HG03095 (cell line): ENCODE data around the gene PLEK2.
"Not testable (repeated sequence)": the region's sequence is repeated elsewhere in the genome, so short reads cannot be mapped to it uniquely, and the experiment has no call there.

Experiments used
- ATAC-seq: cut with Tn5 transposase; IDR thresholded peaks from one replicate; pipeline ENCODE4 v1.9.1; 2021; ENCODE audit warnings: moderate library complexity; ENCODE audit not compliant: unreplicated experiment

Gene PLEK2

DNA sequence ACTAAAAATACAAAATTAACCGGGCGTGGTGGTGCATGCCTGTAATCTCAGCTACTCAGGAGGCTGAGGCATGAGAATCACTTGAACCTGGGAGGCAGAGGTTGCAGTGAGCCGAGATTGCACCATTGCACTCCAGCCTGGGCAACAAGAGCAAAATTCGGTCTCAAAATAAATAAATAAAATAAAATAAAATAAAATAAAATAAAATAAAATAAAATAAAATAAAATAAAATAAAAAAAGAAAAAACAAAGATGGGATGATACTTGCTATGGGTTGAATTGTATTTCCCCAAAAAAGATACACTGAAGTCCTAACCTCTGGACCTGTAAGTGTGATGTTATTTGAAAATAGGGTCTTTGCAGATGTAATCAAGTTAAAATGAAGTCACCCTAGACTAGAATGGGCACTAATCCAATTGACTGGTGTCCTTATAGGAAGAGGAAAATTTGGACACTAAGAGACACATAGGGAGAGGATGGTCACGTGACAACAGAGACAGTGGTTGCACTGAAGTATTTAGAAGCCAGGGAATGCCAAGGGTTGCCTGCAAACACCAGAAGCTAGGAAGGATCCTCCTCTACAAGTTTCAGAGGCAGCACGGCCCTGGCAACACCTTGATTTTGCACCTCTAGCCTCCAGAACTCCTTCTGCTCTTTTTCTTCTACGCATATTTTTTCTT lies 3.7 kb downstream of the PLEK2 start:
- not testable (repeated sequence) for ATAC-seq

GRCh38 chr14:67405771-67406170 lies 6.2 kb downstream of the PLEK2 start:
- ATAC-seq = no peak

DNA sequence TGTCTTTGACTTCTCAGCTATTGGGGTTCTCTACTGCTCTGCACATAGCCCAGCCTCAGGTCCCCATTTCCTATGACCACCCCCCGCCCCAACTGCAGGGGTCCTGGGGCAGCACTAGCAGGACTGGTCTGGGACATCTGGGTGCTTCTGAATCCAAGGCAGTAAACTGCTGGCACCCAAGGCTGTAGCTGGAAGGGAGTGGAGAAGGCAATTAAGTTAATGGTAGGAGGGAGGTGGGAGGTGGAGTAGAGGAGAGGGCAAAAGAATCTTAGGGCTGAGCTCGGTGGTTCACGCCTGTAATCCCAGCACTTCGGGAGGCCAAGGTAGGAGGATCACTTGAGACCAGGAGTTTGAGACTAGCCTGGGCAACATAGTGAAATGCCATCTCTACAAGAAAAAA lies 11.5 kb downstream of the PLEK2 start:
- ATAC-seq = no peak

- no peak for ATAC-seq
Measured at GRCh38 chr14:67397536-67397935, 14.4 kb downstream of the PLEK2 start.

- no peak for ATAC-seq
Measured at GRCh38 chr14:67396381-67396970, 15.5 kb downstream of the PLEK2 start.

DNA sequence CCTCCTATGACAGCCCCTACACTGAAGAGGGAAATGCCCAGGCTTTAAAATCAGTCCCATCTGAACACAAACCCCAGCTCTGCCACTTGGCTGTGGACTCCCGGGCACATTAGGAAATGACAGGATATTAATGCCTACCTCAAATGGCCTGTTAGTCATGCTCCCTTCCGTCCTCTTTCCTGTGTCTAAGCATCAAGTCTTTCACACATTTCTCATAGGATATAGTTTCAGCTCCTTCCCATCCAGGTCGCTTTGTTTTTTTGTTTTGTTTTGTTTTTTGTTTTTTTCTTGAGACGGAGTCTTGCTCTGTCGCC lies 16.1 kb downstream of the PLEK2 start:
- no peak for ATAC-seq

DNA sequence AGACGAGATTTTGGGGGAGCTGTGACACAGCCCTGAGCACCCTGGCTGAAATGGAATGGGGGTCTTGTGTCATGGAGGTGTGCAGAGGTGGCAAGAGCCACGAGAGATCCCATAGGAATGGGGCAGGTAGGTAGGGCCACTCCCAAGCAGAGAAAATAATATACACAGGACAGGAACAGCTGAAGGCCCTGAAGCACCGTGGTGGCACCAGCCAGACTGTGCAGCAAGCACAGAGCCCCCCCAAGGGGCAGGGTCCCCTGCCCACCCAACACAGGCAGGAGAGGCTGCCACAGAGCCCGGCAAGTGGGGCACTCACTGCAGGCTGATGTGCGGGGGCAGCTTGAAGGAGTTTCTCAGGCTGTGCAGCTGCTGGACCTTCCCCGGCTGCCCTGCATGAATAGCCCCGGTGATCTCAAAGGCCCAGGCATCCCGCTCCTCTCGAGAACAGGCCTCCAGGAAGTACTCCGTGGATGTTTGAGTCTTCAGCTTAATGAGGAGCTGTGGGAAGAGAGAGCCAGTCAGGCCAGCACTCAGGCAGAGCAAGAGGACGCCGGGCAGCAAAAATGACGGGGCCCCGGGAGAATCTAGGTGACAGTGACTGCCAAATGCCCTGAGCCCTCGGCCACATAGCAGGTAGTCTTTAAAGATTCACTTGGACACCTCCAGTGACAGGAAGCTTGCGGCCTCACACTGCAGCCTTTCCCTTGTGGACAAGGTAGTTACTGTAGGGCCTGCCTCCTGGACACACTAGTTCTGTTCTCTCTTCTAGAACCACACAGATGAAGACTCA lies 16.7 kb downstream of the PLEK2 start:
- no peak for ATAC-seq

- ATAC-seq = no peak
Measured at GRCh38 chr14:67393689-67394088, 18.3 kb downstream of the PLEK2 start.

GRCh38 chr14:67392800-67393199 lies 19.2 kb downstream of the PLEK2 start:
- ATAC-seq = no peak

DNA sequence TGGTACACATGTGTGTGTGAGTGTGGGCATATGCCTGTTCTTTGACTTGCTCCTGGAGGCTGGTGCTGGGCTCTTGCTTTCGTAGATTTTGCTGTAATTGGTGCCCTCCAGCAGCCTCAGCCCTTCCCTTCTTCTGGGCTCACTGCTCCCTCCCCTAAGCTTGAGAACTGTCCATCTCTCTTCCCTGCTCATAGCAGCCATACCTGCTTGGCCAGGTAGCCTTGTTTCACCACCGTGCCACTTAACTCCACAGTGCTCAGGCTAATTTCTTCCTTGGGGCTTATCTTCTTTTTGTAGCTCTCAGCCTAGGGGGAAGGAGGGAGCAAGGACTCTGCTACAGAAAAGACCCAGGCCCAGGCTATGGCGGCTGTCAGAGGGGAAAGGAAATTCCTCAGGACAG lies 19.8 kb downstream of the PLEK2 start:
- ATAC-seq = no peak

DNA sequence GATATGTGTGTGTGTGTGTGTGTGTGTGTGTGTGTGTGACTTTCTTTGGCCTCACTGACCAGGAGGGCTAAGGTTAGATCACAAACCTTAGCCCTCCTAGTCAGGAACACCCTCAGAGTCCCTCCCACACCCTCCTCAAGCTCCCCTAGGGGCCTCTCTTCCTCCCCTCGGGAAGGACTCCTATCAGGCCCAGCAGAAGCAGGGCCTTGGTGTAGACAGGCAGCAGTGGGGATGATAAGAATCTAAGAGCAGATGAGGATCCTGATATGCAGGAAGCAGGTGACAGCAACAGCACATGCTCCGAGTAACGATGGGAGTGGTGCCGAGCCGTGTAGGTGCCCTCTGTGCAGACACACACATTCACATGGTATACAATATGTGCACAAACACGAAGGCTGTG lies 20.7 kb downstream of the PLEK2 start:
- no peak for ATAC-seq

DNA sequence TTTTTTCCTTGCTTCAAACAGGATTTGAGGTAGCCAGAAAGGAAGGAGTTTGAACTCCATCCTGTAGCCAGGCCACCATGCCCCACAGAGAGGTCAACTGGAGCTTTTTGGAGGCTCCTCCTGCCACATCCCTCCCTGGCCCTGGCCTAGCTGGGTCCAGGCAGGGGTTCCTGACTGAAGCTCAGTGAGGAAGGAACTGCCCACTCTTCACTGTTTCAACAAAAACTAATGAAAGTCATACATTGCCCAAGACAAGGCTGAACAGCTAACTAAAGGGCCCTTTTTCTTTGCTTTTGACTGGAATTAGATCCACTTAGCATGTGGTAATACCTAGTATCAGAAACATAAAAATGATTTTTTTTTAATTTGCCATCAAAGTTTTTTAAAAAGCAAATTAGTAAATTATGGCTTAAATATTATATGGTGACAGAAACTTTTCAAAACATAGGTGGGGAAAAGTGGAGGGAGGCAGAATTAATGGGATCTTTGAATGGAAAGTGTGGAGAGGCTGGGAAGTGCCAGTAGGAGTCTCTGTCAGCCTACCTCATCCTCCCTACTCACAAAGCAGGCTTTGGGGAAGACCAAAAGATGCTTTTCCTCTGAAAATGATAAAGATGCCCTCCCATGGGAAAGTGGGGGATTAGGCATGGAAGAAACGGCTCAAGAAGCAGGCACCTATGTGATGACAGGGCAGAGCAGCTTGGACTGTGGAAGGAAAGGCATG lies 22.0 kb downstream of the PLEK2 start:
- ATAC-seq = no peak

- no peak for ATAC-seq
Measured at GRCh38 chr14:67389275-67389674, 22.7 kb downstream of the PLEK2 start.

DNA sequence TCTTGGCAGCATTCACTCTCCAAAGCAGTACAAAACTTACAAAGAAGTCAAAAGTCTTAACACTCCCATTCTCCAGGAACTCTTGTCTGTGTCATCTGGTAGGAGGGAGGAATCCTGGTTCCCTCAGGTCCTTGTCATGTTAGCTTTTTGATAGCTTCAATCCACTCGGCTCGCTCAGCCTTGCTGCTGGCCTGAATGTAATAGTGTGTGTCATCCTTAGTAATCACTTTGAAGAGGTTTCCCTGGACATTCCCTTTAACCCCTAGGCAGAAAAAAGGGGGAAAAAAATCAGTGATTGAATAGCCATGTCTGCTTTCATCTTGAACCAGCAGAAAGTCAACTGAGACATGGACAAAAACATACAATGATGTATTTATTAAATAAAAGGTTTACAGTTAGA lies 24.8 kb downstream of the PLEK2 start:
- ATAC-seq = no peak

GRCh38 chr14:67385618-67386017 lies 26.3 kb downstream of the PLEK2 start:
- no peak for ATAC-seq

DNA sequence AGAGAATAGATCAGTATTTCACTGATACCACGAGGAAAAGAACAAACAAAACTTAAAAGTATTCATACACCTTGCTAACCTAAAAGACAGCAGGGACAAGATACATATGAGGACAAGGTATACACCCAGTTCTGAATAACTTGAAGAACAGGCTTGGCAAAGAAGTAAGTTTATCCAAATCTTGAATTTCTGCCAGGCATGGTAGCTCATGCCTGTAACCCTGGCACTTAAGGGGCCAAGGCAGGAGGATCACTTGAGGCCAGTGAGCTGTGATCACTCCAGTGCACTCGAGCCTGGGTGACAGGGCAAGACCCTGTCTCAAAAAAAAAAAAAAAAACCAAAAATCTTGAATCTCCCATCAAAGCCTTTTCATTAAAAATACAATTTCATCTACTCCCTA lies 26.8 kb downstream of the PLEK2 start:
- no peak for ATAC-seq

GRCh38 chr14:67377916-67378315 lies 34.0 kb downstream of the PLEK2 start:
- no peak for ATAC-seq

GRCh38 chr14:67373347-67373746 lies 38.6 kb downstream of the PLEK2 start:
- no peak for ATAC-seq

DNA sequence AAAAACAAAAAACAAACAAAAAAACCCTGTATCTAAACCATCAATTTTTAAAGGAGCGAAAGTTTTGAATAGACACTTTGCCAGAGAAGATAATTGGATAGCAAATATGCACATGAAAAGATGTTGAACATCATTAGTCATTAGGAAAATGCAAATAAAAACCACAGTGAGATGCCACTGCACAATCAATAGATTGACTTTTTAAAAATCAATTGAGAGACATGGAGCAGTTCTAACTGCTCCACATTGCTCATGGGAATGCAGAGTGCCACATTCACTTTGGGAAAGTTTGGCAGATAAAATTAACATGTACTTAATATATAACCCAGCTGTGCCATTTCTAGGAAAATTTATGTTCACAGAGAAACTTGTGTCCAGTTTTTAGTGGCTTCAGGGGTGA lies 39.1 kb downstream of the PLEK2 start:
- ATAC-seq = no peak

DNA sequence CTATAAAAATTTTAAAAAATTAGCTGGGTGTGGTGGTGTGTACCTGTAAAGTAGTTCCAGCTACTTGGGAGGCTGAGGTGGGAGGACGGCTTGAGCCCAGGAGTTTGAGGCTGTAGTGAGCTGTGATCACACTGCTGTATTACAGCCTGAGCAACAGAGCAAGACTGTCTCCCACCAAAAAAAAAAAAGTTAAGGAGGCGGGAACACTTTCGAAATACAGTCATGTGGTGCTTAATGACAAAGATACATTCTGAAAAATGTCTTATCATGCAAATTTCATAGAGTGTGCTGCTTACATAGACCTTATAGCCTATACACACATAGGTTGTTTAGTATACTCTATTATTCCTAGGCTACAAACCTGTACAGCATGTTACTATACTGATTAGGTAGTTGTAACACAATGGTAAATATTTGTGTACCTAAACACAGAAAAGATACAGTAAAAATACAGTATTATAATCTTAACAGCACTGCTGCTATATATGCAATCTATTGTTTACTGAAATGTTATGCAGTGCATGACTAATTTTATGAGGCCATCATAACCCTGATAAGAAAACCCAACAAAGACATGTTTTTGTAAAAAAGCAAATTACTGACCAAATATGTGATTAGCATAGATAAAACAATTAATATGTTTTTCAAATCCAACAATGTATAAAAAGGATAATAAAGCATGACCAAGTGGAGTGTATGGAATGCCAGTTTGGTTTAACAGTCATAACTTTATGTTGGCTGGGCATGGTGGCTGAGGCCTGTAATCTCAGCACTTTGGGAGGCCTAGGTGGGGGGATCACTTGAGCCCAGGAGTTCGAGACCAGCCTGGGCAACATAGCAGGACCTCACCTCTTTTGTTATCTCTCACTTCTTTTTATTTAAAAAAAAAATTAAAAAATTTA lies 40.5 kb downstream of the PLEK2 start:
- no peak for ATAC-seq

DNA sequence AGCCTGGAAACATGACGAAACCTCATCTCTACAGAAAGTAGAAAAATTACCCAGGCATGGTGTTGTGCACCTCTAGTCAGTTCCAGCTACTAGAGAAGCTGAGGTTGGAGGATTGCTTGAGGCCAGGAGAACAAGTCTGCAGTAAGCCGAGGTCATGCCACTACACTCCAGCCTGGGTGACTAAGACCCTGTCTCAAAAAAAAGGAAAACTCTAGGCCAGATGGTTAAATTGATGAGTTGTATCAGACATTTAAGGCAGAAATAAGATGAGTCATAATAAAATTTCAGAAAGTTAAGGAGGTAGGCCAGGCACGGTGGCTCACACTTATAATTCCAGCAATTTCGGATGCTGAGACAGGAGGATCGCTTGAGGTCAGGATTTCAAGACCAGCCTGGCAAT lies 41.1 kb downstream of the PLEK2 start:
- ATAC-seq = no peak
